NCI-H1105 treated with DMSO at 0.1 percent for 48 hours (cell line): ENCODE results near the gene HIVEP3.

Experiments used
- DNase-seq: peaks from one replicate; lab custom pipeline; 2025; lab: John Stamatoyannopoulos, UW

Gene HIVEP3

DNA sequence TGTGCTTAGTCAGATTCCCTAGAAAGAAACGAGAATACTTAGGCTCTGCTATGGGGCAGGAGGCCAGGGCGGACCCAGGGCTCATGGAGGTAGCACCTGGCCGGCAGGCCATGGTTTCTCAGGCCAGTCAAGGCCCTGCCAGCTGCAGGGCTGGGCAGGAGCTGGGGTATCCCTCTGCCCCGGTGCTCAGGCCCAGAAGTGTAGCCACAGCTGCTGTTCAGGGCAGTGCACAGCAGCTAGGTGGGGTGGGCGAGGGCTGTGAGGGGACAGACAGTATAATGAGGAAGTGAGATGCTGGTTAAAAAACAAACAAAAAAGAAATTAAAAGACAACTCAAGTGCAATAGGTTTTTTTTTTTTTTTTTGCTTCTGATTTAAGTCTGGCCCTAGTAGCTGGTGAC lies 400.3 kb downstream of the HIVEP3 start:
- DNase-seq: no peak

DNA sequence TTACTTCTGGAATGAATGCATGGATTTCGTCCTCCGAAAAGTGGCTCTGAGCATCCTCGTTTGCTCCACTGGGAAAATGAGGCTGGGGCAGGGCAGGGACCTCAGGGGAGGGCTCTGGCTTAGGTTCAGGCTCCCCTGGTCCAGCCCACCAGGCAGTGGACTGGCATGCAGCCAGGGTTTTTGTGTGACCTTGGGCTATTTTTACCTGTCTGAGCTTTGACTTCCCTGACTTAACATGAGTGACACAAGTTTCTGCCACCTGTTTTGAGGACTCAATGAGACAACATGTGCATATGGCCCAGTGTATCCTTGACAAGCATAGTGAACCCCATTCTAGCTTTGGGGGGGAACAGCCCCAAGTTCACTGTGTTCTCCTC lies 401.7 kb downstream of the HIVEP3 start:
- DNase-seq: peak; percentile 20

- DNase-seq: peak; percentile 81
Observed at GRCh38 chr1:41516168-41517061, 402.3 kb downstream of the HIVEP3 start.

DNA sequence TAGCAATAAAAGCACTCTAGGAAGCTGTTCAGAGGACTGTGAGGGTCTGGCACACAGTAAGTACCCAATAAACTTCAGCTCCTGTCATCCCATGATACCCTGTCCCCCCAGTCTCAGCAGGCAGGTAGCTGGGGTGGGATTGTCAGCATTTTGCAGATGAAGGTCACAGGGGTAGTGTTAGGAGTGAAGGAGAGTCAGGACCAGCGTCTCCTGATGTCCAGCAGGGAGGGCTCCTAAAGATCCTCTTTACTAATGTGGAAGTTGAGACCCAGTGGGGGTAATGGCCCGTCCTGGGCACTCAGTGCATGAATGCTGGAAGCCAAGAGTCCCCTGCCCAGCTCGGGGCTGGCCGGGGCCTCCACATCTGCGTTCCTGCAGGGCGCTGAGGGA lies 402.9 kb downstream of the HIVEP3 start:
- no peak for DNase-seq

DNA sequence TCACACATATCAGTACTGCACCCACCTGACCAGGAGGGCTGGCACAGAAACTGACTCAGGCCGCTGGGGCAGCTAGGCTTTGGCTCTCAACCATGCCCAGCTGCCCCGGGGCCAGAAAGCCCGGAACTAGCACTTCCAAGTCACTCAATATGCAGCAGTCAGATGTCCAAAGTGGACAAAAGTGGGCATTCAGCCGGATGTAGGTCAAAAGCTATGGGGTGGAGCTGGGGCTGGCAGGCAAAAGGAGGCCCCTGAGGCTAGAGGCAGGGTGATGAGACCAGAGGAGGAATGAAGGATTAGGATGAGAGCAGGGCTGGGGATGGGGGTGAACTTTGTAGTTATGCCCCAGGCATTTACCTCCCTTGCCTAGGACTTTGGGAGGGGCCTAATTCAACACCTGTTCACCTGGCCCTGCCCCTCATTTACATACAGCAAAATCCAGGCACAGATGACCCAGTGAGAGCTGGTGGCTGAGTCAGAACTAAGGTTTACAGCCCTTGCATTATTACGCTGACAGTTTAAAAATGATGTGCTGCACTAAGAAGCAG lies 403.5 kb downstream of the HIVEP3 start:
- DNase-seq: no peak

GRCh38 chr1:41514381-41514780 lies 404.3 kb downstream of the HIVEP3 start:
- no peak for DNase-seq

GRCh38 chr1:41513383-41513735 lies 405.4 kb downstream of the HIVEP3 start:
- DNase-seq: no peak

DNA sequence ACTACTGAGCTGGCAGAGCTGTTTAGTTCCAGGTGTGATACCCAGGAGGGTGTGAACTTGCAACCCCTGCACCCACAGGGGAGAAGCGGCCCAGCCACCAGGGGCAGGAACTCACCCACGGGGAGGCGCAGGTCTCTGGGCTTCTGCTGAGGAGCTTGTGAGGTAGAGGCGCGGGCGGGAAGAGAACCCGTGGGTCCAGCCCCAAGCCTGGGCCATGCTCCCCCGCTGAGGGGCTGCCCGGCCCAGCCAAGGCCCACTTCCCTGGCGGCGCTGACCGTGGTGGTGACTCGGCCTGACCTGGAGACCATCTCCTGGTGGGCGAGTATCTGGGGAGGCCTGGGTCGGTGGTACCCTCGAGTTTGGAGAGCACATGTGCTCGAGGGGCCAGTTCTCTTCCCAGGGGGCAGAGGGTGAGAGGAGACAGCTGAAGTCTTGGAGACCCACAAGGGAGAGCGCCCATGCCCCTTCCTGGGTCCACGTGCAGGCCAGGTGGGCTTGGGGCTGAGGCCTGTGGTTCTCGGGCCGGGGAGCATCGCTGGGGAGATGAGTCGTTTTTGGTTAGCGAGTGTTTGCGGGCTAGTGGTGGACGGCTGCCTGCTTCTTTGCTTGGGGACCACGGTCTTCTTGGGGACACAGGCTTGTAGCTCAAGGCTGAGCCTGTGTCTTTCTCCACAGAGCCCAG lies 405.9 kb downstream of the HIVEP3 start:
- DNase-seq: no peak

DNA sequence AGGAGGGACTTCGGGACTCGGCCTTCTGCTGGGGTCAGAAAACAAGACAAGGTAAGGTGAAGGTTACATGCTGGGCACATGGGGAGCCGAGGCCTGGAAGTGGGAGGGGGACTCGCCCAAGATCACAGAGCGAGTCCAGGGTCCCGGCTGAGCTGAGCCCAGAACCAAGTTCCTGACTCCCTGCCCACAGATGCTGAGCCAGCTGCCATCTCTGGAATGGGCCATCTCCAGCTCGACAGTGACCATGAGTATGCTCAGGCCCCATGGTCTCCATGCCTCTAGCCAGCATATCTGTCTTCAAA lies 407.5 kb downstream of the HIVEP3 start:
- DNase-seq: no peak

- no peak for DNase-seq
Observed at GRCh38 chr1:41510531-41511238, 408.0 kb downstream of the HIVEP3 start.

- no peak for DNase-seq
Observed at GRCh38 chr1:41509270-41509671, 409.5 kb downstream of the HIVEP3 start.

DNA sequence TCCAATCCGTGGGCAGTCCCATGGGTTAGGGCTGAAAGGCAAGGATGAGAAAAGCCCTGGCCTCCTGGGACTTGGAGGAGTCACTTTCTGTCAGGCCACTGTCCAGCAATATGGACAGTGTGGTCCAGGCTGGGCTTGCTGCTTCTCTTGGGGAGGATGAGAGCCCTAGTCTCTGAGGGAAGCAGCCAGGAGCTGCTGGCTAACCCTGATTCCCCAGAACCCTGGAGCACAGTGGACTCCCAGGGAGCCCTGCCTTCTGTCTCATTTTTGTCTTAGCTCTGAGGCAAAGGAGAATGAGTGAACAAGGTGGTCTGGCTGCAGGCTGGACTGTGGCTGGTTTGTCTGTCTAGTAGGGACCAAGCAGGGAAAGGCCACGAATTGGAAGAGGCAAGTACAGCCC lies 410.4 kb downstream of the HIVEP3 start:
- DNase-seq: no peak

DNA sequence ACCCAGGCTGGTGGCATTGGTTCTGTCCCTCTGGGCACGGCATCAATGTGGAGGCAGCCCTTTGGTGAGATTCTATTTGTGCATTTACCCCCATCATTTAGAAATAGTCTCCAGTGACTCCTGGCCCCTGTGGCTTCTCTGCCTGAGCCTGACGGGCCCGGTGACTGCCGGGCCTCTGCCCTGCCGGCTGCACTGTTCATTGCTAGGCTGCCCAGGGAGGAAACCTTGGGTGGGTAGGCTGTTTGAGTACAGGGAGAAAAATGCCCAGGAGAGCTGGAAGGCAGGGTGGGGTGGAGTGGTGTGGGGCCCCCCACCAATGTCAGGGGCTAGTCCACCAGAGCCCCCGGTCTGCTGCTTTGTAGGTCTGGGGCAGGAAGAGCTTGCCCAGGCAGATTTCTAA lies 410.9 kb downstream of the HIVEP3 start:
- no peak for DNase-seq

- DNase-seq: no peak
Observed at GRCh38 chr1:41507110-41507720, 411.5 kb downstream of the HIVEP3 start.

DNA sequence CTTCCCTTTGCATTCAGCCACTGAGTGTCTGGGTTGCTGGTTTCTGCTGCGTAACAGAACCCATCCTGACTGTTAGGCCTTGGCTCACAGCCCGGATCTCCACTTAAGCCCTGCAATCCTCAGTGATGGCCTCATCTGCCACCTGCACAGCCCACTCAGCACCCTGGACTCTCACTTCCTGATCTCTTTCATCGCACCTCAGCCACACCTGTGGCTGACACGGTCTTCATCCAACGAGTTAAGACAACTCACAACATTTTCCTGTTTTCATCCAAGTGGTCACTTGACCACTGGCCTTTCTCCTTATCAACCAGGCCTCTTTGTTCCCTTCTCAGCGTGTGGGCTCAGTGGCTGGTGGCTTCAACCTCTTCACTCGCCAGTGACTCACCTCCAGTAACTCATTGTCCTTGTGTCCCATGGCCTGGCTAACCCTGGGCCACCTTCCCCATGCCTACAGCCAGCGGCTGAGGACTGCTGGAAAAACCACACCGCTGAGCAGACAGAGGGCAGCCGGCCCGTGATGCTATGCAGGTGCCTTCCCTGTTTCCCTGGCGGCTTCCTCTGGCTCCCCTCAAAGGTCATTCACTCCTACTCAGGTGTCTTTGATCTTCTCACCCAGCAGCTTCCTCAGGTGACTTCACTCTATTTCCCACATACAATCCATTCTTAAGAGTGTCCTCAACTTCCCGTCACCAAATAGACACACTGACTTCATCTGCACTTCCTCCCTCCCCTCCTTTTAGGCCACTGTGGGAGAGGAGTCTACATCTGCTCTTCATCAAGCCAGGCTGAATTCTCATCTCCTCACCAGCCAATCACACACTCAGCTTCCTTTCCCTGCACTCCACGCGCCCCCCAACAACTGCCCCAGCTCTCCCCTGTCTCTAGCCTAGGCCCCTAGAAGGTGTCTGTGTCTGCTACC lies 414.3 kb downstream of the HIVEP3 start:
- peak; percentile 72 for DNase-seq

DNA sequence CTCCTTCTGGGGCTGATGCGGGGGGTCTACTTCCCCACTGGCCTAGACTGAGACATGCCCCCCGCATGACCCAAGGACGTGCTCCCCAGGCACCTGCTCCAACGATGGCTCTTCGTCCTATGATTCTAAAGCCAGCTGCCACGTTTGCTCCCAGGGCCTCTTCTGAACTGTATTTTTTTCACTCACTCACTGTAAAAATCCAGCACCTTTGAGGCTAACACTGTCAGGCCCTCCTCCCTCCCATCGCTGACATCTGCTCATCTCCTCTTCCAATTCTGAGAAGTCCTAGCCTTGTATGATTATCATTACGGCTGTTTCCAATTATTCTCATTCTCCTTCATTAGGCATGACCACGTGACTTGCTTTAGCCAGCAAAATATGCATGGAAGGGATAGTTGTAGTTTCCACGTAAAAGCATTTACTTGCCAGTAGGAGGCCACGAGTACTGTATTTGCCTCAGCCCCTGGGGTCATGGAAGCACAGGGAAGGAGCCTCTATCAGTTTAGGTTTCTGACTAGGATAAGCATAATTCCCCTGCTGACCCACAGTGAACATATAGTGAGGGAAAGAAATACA lies 415.1 kb downstream of the HIVEP3 start:
- no peak for DNase-seq

- no peak for DNase-seq
Observed at GRCh38 chr1:41502912-41503311, 415.8 kb downstream of the HIVEP3 start.

DNA sequence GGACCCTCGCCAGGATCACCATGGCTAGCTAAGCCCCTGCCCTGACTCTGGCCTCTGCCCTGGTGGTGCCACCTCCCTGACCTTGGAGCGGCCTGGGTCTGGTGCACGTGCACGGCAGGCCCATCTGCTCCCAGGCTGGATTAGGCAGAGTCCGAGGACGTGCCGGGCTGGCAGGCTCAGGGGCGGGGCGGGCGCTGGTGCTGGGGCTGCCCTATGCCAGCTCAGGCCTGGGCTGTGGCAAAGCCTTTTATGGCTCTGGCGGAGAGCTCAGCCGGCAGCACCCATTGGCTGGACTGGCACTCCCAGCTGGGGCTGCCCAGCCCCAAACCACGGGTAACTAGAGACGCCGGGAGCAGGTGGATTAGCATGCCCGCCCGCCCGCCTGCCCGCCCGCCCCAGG lies 417.1 kb downstream of the HIVEP3 start:
- DNase-seq: no peak

GRCh38 chr1:41500781-41501518 lies 417.8 kb downstream of the HIVEP3 start:
- DNase-seq: no peak

GRCh38 chr1:41500378-41500777 lies 418.3 kb downstream of the HIVEP3 start:
- DNase-seq: no peak
